GM21717 (cell line): ENCODE results near the gene WWOX.

Experiments used
- ATAC-seq: cut with Tn5 transposase; IDR thresholded peaks from one replicate; pipeline ENCODE4 v1.9.1; 2021; ENCODE audit warnings: mild to moderate bottlenecking, moderate library complexity; ENCODE audit not compliant: unreplicated experiment

Gene WWOX

DNA sequence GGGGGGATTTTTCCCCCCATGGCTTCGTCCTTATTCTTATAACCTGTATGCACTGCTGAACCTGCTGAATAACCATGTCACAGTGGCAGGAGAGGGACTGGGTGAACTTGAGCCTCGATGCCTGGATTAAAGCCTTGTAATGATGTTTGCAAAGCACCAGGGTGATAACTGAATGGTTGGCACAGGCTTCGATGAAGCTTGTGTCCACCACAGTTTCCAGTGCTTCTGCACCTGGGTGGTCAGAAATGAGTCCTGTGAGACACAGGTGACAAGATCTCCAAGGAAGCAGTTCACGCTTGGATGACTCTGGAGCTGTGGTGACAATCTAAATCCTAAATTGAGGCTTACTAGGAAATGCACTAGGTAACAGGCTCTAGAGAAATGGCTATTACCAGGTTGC lies 771.8 kb downstream of the WWOX start:
- no peak for ATAC-seq

DNA sequence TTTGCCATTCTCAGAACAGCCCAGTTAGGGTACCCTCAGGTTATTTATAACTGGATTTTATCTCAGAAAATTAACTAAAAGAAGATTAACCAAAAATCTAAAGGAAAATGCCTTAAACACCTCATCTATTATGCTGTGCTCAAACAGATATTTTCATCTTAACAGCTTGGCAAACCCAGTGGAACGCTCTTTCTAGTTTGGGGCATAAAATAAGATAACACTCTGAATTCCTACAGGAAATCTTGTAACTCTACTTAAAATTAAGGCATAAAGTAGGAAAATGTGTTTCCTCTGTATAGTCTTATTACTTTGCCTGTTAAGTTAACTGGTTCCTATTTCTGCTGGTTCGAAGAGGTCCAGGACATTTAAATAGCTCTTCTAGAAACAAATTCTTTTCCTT lies 777.2 kb downstream of the WWOX start:
- no peak for ATAC-seq

DNA sequence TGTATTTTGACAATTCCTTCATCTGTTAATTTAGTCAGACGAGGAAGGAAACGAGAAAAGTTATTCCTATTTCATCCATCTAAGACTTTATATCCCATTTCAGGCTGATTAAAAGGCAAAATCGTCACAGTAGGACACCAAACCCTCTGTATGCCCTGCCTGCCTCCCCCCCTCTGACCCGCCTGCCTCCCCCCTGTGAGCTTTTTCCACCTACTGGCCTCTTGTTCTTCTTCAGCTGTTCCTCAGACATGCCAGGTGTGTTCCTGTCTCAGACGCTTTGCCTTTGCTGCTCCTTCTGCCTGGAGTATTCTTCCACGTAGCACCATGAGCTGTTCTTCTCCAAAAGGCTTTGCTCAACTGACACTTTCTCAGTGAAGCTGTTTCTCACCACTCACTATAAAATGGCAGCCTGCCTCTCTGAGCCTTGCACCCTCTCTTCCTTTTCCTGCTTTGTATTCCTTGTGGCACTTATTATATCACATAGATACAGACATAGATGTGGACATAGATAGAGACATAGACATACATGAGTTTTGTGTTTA lies 777.7 kb downstream of the WWOX start:
- ATAC-seq: no peak

DNA sequence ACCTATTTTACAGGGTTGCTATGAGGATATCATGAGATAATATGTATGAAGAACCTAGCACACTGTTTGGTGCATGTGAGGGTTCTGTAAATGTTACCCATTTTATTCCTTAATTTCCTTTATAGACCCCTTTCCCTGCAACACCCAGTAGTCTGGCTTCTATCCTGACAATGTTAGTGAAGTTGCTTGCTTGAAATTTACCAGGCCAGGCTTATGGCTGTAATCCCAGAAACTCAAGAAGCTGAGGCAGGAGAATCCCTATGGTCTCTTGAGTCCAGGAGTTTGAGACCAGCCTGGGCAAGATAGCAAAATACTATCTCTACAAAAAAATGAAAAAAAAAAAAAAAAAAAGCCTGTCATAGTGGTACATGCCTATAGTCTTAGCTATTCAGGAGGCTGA lies 779.1 kb downstream of the WWOX start:
- no peak for ATAC-seq

DNA sequence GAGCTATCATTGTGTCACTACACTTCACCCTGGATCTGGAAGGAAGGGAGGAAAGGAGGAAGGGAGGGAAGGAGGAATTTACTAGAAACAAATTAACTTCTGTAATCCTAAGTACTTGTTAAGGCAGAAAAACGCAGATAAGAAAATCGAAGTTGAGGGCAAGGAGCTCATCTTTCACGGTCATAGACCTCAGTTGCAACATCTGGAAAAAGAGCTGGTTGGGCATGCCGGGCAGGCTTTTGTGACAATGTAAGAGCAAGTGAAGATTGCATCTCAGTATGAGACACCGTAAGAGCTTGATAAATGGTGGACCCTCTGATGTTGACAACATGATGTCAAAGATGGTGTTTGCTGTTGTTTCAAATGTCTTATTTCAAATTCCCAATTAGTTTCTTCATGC lies 779.6 kb downstream of the WWOX start:
- ATAC-seq: no peak

DNA sequence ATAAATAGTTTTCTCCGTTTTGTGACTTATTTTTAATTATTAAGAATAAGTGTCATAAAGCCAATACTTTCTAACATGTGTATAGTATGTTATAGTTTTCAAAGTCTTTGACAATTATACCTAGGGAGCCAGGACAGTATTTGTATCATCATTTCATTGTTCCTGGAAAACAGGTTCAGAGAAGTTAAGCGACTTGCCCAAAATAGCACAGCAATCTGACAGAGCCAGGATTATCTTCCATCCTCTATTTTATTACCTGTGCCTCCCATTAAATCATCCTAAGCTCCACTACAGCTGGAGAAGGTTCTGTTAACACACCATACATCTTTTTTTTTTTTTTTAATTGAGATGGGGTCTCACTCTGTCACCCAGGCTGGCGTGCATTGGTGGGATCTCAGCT lies 782.7 kb downstream of the WWOX start:
- ATAC-seq: no peak

DNA sequence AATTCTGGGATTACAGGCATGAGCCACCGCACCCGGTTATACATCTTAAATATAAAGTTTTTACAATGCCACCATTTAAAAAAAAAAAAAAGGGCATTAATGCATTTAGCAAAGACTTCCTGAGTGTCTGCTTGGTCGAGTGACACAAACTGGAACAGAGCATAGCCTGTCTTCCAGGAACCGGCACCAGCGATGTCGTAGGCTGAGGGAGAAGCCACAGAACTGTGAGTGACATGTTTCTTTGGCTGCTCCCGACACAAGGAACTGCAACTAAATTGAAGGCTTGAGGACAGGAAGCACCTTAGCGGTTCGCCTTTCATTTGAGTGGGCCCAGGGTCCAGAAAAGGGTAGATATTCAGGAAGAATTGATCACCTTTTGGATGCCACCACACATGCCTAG lies 783.3 kb downstream of the WWOX start:
- ATAC-seq: no peak

DNA sequence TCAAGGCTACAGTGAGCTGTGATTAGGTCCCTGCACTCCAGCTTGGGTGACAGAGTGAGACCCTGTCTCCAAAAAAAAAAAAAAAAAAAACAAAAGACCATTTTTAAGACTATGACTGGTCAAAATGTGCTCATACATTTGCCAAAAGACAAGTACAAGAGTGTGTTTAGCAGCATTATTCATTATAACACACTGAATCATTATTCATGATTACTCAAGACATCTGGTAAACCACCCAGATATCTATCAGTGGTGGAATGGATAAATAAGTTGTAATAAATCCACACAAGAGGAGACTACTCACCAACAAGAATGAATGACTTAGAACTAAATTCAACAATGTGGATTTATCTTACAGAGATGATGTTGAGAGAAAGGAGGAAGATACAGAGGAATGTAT lies 784.8 kb downstream of the WWOX start:
- no peak for ATAC-seq

DNA sequence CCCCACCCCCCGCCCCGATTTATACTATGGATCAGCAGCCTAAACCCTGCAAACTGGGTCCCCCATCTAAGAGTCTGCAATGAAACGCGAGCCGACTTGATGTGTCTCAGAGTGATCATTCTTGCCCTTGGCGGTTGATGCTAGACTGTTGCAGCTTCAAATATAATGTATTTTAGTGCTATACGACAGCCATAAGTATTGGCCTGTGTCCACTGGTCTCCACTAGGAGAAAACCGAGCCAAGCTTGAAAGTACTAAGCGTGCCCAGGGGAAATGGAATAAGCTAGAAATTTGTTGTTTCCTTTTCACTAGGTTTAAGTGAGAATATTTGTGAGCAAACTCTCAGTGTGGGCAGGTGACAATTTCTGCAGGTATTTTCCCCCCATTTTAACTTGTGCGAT lies 789.9 kb downstream of the WWOX start:
- no peak for ATAC-seq

DNA sequence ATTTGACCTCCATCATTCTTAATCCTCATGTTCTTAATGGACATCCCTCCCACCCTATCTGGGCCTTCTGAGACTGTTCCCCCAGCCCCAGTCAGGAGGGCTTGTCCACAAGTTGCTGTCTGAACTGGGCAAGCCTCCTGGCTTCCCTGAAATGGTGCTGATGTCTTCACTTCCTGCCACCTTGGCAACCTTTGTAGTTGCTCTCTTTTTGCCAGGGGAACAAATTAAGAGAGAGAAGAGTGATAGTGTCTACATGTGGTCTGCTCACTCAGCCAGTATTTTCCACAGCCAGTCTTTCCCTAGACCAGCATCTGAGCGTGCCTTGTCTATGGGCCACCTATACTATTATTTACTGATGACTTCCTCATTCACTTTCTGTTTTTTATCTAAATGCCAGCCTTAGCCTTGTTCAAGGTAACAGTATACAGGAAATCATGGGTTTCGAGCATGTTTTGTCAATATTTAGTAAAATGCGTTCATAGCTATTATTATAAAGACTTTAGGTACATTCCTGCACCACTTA lies 791.0 kb downstream of the WWOX start:
- ATAC-seq: no peak

DNA sequence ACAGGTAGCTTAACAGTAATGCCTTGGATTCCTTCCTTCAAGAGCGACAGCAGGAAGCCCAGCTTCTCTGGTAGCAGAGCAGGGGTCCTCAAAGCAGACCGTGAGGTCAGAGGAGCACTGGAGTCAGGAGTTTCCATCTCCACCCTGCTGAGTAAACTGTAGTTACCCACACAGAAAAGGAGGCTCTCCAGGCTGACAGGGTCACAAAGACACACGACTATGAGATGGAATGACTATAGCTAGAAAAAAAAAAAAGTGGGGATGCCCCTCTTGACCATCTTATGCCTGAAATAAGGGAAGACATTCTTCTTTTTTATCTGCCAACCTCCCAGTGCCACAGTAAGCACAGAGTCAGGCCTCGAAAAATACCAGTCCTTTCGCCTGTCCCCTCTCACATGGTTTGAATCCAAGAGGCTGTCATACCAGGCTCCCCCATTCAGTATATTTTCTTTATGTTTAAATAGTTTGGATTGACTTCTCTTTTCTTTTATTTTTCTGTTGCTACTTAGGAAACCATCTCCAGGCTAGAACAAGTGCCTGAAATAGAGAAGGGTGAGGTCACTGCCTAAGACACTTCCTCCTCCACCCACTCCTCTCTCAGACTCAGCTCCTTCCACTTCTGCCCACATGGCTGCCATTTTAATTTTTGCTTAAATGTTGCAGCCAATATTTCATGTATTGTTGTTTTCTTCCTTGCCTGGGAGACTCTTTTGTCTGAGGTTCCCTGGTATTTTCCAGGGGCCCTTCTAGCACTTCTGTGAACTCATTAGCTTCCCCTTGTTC lies 793.7 kb downstream of the WWOX start:
- ATAC-seq: no peak

DNA sequence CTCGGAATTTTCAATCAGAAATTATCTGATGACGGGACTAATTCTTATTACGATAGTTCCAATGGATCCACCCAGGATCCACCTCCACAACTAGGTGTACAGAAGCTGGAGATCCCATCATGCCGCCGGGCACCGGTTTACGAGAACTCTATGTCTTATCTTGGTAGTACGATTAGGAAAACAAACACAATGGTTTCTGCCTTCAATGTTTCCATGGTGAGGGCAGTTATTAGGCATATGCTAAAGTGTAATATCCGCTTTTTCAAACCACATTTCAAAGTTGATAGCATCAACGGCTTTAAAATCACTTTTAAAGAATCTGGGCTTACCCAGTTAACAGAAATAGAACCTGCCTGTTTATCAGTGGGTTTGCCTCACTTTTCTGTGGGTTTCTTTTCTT lies 795.4 kb downstream of the WWOX start:
- ATAC-seq: no peak

DNA sequence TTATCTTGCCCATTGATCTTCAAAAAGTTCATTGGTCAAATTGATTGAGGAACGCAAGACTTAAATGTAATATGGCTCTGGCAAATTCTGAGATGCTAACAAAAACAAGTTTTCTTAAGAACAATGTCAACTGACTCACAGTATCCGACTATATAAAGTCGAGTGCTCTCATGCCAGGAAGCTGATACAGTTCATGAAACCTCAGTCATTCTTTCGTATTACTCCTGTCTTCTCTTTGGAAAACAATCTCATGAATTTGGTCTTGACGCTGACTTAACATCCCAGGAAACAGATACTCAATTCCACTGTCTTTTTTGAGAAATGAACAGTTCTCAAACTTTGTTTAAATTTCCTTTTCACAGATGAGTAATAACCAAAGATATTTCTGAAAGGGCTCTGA lies 796.2 kb downstream of the WWOX start:
- no peak for ATAC-seq

DNA sequence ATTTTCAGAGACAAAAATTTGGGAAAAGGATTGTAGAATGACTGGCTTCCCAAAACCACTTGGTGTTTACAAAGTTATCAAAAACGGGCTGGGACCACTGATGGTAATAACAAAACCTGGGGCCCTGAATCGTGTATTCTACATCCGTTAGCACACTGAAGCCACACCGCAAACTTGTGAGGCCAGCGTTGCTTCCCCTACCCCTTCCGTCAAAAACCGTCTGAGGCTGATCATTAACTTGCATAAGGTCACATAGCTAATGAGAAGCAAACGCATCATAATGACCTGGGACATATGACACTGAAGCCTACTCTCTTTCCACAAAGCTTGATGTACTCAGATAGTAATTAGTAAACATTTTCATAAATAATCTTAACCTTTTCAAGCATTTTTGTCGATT lies 796.8 kb downstream of the WWOX start:
- no peak for ATAC-seq

DNA sequence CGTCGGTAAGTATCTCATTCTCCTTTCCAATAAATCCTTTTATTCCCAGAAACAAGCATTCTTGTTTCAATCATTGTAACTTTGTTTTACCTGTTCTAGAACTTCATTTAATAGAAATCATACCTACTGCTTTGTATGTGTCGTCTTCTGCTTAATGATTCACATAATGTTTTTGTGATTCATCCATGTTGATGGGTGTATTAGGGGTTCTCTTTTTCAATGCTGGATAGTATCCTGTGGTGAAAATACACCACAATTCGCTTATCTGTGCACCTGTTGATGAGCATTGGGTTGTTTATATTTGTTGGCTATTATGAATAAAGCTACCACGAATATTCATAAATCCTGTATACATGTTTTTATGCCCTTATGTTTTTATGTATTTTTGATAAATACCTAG lies 797.8 kb downstream of the WWOX start:
- no peak for ATAC-seq

DNA sequence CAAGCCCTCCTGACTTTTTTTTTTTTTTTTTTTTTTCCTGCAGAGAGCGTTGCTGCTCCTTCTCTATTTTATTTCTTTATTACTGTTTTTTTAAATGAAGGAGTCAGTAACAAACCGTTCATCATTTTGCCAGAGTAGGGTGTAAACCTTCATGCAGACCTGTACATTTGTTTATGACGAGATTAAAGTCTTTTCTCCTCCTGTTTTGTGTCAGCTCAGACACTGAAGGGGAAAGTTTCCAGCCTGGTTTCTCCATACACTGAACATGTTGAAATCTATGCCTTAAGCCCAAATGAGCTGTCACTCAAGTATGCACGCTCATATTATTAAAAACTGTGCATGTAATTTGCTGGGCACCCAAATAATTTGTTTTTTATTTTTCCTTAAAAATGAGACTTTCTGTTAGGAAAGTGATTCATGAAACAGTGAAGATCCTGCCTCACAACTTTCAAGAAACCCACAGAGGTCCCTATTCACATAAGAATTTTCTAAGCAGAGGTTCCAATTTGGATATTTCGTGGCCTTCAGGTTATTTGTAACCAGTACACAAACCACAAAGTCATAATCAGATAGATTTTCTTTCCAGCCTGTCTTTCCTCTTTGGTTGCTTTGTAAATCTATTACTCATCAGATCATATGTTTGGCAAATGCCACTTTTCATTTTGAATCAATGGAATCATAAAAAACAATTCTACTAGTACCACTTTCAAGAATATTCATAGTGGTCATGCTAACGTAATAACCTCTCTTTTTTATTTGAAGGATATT lies 800.8 kb downstream of the WWOX start:
- no peak for ATAC-seq

DNA sequence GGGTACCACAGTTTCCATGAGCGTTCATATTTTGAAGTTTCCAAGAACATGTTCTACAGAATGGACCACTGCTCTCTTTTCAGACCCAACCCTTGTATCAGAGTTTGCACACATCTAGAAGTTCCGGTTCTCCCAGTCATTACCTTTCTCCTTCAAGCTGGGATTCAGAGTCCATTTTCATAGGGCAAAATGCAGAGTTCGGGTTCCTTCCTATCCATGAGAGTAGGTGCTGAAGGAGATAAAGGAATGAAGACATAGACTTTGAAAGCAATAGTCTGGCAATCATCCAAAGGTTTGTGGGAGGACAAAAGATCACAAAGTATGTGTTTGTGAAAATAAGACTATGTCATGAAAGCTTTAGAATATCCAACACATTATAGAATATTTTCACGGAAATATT lies 801.5 kb downstream of the WWOX start:
- ATAC-seq: no peak

DNA sequence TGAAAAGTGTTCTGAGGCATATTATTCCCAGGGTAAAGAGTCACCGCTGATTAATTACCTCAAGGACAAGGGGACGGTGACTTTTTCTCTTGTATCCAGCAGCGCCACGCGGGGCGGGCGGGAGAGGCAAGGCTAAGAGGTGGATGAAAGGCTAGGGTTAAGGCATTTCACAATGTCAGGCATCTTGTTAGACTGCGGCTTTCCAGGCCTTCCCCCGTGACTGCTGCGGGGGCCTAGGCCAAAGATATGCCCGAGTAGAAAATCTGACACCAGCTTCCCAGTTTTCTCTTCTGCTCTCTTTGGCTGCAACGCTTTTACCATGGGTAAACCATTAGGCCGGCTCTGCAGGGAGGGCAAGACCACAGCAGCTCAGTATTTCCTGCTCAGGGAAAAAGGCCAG lies 802.9 kb downstream of the WWOX start:
- no peak for ATAC-seq

DNA sequence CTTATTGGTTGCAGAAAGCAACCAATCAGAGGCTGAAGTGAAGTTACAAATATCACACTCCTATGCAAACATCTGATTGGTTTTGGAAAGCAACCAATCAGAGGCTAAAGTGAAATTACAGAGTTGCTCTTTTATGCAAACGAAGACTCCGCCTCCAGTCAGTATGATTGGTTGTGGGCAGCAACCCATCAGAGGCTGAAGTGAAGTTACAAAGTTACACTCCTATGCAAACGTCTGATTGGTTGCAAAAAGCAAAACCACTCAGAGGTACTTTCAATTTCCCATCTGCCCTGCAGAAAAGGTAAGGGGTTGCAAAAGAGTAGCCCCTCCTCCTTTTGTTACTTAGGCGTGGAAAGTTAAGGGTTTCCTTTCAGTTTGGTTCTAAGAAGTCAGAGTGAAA lies 803.8 kb downstream of the WWOX start:
- ATAC-seq: no peak

DNA sequence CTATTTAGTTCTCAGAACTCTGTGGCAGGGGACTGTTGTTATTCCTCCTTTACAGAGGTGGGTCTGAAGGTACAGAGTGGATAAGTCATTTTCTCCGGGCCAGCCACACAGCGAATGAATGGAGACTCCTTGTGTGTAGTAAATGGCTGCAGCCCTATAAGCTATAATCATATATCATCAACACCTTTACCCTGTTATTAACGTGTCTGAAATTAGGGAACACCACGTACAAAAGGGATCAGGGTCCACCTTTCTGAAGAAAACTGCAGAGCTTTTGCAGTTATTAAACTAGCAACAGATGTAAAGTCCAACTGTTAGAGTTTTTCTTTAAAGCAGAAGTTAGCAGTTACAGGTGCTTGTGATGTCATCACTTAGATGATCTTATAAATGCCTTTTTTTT lies 804.4 kb downstream of the WWOX start:
- ATAC-seq: no peak

DNA sequence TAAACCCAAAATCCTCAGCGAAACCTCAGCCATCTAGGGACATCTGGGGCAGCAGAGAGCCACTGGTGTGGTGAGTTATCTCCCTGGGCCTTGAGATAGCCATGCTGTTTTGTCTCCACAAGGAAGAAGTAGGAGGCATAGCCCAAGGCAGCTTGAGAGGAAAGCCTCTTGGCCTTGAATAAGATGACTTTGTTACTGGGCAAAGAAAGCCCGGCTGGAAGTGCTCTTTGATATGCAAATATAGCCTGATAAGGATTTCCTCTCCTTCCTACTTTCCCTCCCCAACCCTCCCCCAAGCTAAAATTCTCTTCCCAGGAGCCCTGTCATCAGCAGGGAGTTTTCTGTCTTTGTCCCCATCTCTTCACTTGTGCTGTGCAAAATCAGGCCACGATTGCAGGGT lies 806.7 kb downstream of the WWOX start:
- no peak for ATAC-seq

DNA sequence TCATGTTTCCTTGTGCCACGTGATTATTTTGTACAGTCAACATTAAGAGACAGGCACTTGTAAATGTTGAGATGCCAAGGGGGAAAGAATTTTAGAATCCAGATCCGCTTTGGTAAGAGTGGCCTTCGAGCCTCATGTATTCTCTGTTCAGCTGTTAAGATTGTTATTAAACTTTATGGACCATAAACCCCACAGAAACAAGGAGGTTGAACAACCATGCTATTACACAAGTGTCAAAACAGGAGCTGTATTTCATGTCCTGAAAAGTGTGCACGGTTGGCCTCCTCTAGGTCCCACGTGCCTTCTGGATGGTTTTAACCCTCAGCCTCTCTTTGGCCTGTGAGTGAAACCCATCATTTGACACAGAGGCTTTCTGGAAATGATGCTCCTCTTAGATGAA lies 809.8 kb downstream of the WWOX start:
- ATAC-seq: no peak
